ENCODE measurements around the gene CASKIN2.

- TF ChIP-seq CTCF (IDR thresholded peaks at IDR 0.05) (no peak), EP300 (IDR thresholded peaks at IDR 0.05) (no peak), POLR2AphosphoS5 (IDR thresholded peaks at IDR 0.05) (no peak), POLR2A (IDR thresholded peaks at IDR 0.05) (no peak)
These were observed 33.0 kb downstream of the CASKIN2 start for GRCh38 chr17:75482098-75482942.

Data from upper lobe of left lung (tissue), 4 donors.